ENCODE data around the gene RBSN. TPM values are rescaled to one million over a fixed set of nuclear protein-coding genes. Genes with fewer than 3 reads are reported as not detected.
A peak's percentile ranks its signal among the peaks of the same experiment; 100 is the strongest.

Gene RBSN
- total RNA-seq, 1 experiment from 2014 or later = 25.3 TPM

- DNase-seq (ENCODE audit: low read depth) = no peak
Observed at GRCh38 chr3:15060029-15060428, 38.9 kb downstream of the RBSN start.

- no peak for DNase-seq (ENCODE audit: low read depth)
Observed at GRCh38 chr3:15056676-15057404, 42.1 kb downstream of the RBSN start.

- DNase-seq (ENCODE audit: low read depth) = peak; percentile 57
Observed at GRCh38 chr3:15055019-15055557, 43.9 kb downstream of the RBSN start.

GRCh38 chr3:15053541-15053940, 45.4 kb downstream of the RBSN start:
- DNase-seq (ENCODE audit: low read depth) = no peak

GRCh38 chr3:15052335-15053242, 46.4 kb downstream of the RBSN start:
- no peak for DNase-seq (ENCODE audit: low read depth)

- peak; percentile 34 for DNase-seq (ENCODE audit: low read depth)
Observed at GRCh38 chr3:15051531-15051930, 47.4 kb downstream of the RBSN start.

- no peak for DNase-seq (ENCODE audit: low read depth)
Observed at GRCh38 chr3:15050405-15051092, 48.4 kb downstream of the RBSN start.

- no peak for DNase-seq (ENCODE audit: low read depth)
Observed at GRCh38 chr3:15049584-15049983, 49.4 kb downstream of the RBSN start.

- DNase-seq (ENCODE audit: low read depth) = no peak
Observed at GRCh38 chr3:15045667-15046066, 53.3 kb downstream of the RBSN start.

GRCh38 chr3:15044326-15044725, 54.6 kb downstream of the RBSN start:
- no peak for DNase-seq (ENCODE audit: low read depth)

- DNase-seq (ENCODE audit: low read depth) = no peak
Observed at GRCh38 chr3:15043408-15044171, 55.4 kb downstream of the RBSN start.

GRCh38 chr3:15042936-15043335, 56.0 kb downstream of the RBSN start:
- no peak for DNase-seq (ENCODE audit: low read depth)

GRCh38 chr3:15041950-15042349, 57.0 kb downstream of the RBSN start:
- no peak for DNase-seq (ENCODE audit: low read depth)

- DNase-seq (ENCODE audit: low read depth) = no peak
Observed at GRCh38 chr3:15040844-15041243, 58.1 kb downstream of the RBSN start.

- no peak for DNase-seq (ENCODE audit: low read depth)
Observed at GRCh38 chr3:15038306-15038705, 60.6 kb downstream of the RBSN start.

- DNase-seq (ENCODE audit: low read depth) = no peak
Observed at GRCh38 chr3:15033103-15033502, 65.8 kb downstream of the RBSN start.

- no peak for DNase-seq (ENCODE audit: low read depth)
Observed at GRCh38 chr3:15032650-15033049, 66.3 kb downstream of the RBSN start.

- no peak for DNase-seq (ENCODE audit: low read depth)
Observed at GRCh38 chr3:15029625-15030024, 69.3 kb downstream of the RBSN start.

GRCh38 chr3:15023719-15024118, 75.2 kb downstream of the RBSN start:
- no peak for DNase-seq (ENCODE audit: low read depth)

- DNase-seq (ENCODE audit: low read depth) = no peak
Observed at GRCh38 chr3:15023249-15023648, 75.7 kb downstream of the RBSN start.

All from LHCN-M2 (cell line).